GM19324 (cell line): ENCODE results near the gene GLRX5.
A peak's percentile ranks its signal among the peaks of the same experiment; 100 is the strongest.

Source experiments
- ATAC-seq: cut with Tn5 transposase; IDR thresholded peaks from one replicate; pipeline ENCODE4 v1.9.1; 2021; ENCODE audit warnings: mild to moderate bottlenecking, moderate library complexity; ENCODE audit not compliant: unreplicated experiment, low FRiP score

Gene GLRX5

GRCh38 chr14:95534299-95535225 is at the start of gene GLRX5:
TSS of gene GLRX5 (plus strand) at chr14:95535050. CDS start at chr14:95535090, 40 bp downstream.
- ATAC-seq = peak; percentile 93

GRCh38 chr14:95485222-95485819 is 49.5 kb upstream of the GLRX5 start:
- no peak for ATAC-seq

- no peak for ATAC-seq
Measured at GRCh38 chr14:95486875-95487668, 47.8 kb upstream of the GLRX5 start.

- no peak for ATAC-seq
Measured at GRCh38 chr14:95487669-95488084, 47.2 kb upstream of the GLRX5 start.

GRCh38 chr14:95488376-95489213 is 46.3 kb upstream of the GLRX5 start:
- ATAC-seq = no peak

- no peak for ATAC-seq
Measured at GRCh38 chr14:95489214-95490137, 45.4 kb upstream of the GLRX5 start.

- ATAC-seq = no peak
Measured at GRCh38 chr14:95490138-95490509, 44.7 kb upstream of the GLRX5 start.

- no peak for ATAC-seq
Measured at GRCh38 chr14:95490727-95491451, 44.0 kb upstream of the GLRX5 start.

GRCh38 chr14:95491936-95492608 is 42.8 kb upstream of the GLRX5 start:
- no peak for ATAC-seq

- ATAC-seq = no peak
Measured at GRCh38 chr14:95493503-95493902, 41.3 kb upstream of the GLRX5 start.

GRCh38 chr14:95493976-95494375 is 40.9 kb upstream of the GLRX5 start:
- no peak for ATAC-seq

GRCh38 chr14:95494456-95494855 is 40.4 kb upstream of the GLRX5 start:
- ATAC-seq = no peak

GRCh38 chr14:95495076-95495475 is 39.8 kb upstream of the GLRX5 start:
- ATAC-seq = no peak

GRCh38 chr14:95495538-95496025 is 39.3 kb upstream of the GLRX5 start:
- ATAC-seq = peak; percentile 77

GRCh38 chr14:95496111-95496681 is 38.7 kb upstream of the GLRX5 start:
- ATAC-seq = no peak

- ATAC-seq = no peak
Measured at GRCh38 chr14:95496690-95497259, 38.1 kb upstream of the GLRX5 start.

- no peak for ATAC-seq
Measured at GRCh38 chr14:95497561-95498011, 37.3 kb upstream of the GLRX5 start.
